Measurements from ENCODE around the gene HLA-E. TPM values are rescaled to one million over a fixed set of nuclear protein-coding genes. Genes with fewer than 3 reads are reported as not detected.
A peak's percentile ranks its signal among the peaks of the same experiment; 100 is the strongest.

The HLA-E gene
- total RNA-seq, 2 experiments from 2014 or later: 757 to 767 TPM

- no peaks in the 10 kb centered on the region for H3K27me3 Mint-ChIP-seq
- peak; percentile 42 for DNase-seq
- ChIA-PET CTCF (interaction anchor here (0.6 to 5.3 kb wide), 13 partner anchors 10 to 176 kb away, joined by 3 to 95 read pairs (median 11); partner anchors contain the start of gene ABCF1), POLR2A (interaction anchor here (1.1 to 5.3 kb wide), 5 partner anchors 9 to 148 kb away, joined by 3 to 154 read pairs (median 12); no protein-coding TSS in a partner anchor)
- no peaks in the 10 kb centered on the region for H3K36me3 Mint-ChIP-seq (ENCODE audit: low read depth)
- H3K9me3 Mint-ChIP-seq: no peaks in the 10 kb centered on the region
- H3K4me1 Mint-ChIP-seq: peaks cover 41% of the 10 kb centered on the region
- peak overlapping the region; percentile 85 for H3K27ac Mint-ChIP-seq
- peak overlapping the region; percentile 80 for H3K4me3 Mint-ChIP-seq
Measured at GRCh38 chr6:30533460-30534294, 44.4 kb downstream of the HLA-E start.

GRCh38 chr6:30537931-30538330 is 48.6 kb downstream of the HLA-E start:
- CTCF ChIA-PET: interaction anchor here (1.5 to 16.0 kb wide), 2 partner anchors 30 to 55 kb away, joined by 3 to 267 read pairs; no protein-coding TSS in a partner anchor
- H3K27me3 Mint-ChIP-seq: no peaks in the 10 kb centered on the region
- H3K4me1 Mint-ChIP-seq: peaks cover 27% of the 10 kb centered on the region
- no peaks in the 10 kb centered on the region for H3K36me3 Mint-ChIP-seq (ENCODE audit: low read depth)
- no peaks in the 10 kb centered on the region for H3K9me3 Mint-ChIP-seq
- H3K4me3 Mint-ChIP-seq: no peak overlapping the region
- POLR2A ChIA-PET: no interaction called here
- H3K27ac Mint-ChIP-seq: no peak overlapping the region
- DNase-seq: no peak

- DNase-seq: peak; percentile 83
- peak overlapping the region; percentile 77 for H3K27ac Mint-ChIP-seq
- peaks cover 13% of the 10 kb centered on the region for H3K36me3 Mint-ChIP-seq (ENCODE audit: low read depth)
- H3K4me3 Mint-ChIP-seq: peak overlapping the region; percentile 75
- no peaks in the 10 kb centered on the region for H3K9me3 Mint-ChIP-seq
- peaks cover 34% of the 10 kb centered on the region for H3K4me1 Mint-ChIP-seq
- no peaks in the 10 kb centered on the region for H3K27me3 Mint-ChIP-seq
- CTCF ChIA-PET: interaction anchor here (0.6 to 16.0 kb wide), 44 partner anchors 10 to 546 kb away, joined by 3 to 267 read pairs (median 7); partner anchors contain the start of genes ABCF1, DHX16, GNL1 and IER3
- POLR2A ChIA-PET: interaction anchor here (0.6 to 7.9 kb wide), 23 partner anchors 10 to 190 kb away, joined by 3 to 119 read pairs (median 7); partner anchors contain the start of genes ABCF1, GNL1, MRPS18B and PPP1R10
Measured at GRCh38 chr6:30541515-30542403, 52.5 kb downstream of the HLA-E start.

GRCh38 chr6:30542404-30542725 is 53.1 kb downstream of the HLA-E start:
- ChIA-PET POLR2A (interaction anchor here (0.8 to 7.9 kb wide), 18 partner anchors 10 to 189 kb away, joined by 3 to 119 read pairs (median 8); partner anchors contain the start of genes ABCF1, GNL1, MRPS18B and PPP1R10), CTCF (interaction anchor here (0.7 to 16.0 kb wide), 28 partner anchors 9 to 368 kb away, joined by 3 to 267 read pairs (median 10); partner anchors contain the start of genes ABCF1, GNL1, IER3 and MRPS18B)
- peak overlapping the region; percentile 75 for H3K4me3 Mint-ChIP-seq
- H3K27me3 Mint-ChIP-seq: no peaks in the 10 kb centered on the region
- peaks cover 16% of the 10 kb centered on the region for H3K36me3 Mint-ChIP-seq (ENCODE audit: low read depth)
- H3K27ac Mint-ChIP-seq: peak overlapping the region; percentile 77
- no peak for DNase-seq
- peaks cover 34% of the 10 kb centered on the region for H3K4me1 Mint-ChIP-seq
- no peaks in the 10 kb centered on the region for H3K9me3 Mint-ChIP-seq

GRCh38 chr6:30542915-30543314 is 53.6 kb downstream of the HLA-E start:
- no peaks in the 10 kb centered on the region for H3K27me3 Mint-ChIP-seq
- ChIA-PET CTCF (interaction anchor here (0.7 to 16.0 kb wide), 22 partner anchors 9 to 367 kb away, joined by 3 to 267 read pairs (median 17); partner anchors contain the start of genes ABCF1, GNL1 and PRR3), POLR2A (interaction anchor here (1.2 to 7.9 kb wide), 15 partner anchors 11 to 188 kb away, joined by 4 to 119 read pairs (median 9); partner anchors contain the start of genes ABCF1, GNL1, MRPS18B and PPP1R10)
- H3K27ac Mint-ChIP-seq: peak overlapping the region; percentile 77
- H3K36me3 Mint-ChIP-seq (ENCODE audit: low read depth): peaks cover 16% of the 10 kb centered on the region
- no peaks in the 10 kb centered on the region for H3K9me3 Mint-ChIP-seq
- peaks cover 34% of the 10 kb centered on the region for H3K4me1 Mint-ChIP-seq
- peak overlapping the region; percentile 75 for H3K4me3 Mint-ChIP-seq
- DNase-seq: no peak

Other genes starting within 250 kb of the HLA-E start
- gene TRIM39, start 162.6 kb upstream of the HLA-E start, total RNA-seq: 10 to 100 TPM; 15.1 to 15.6 TPM
- gene RPP21, start 144.4 kb upstream of the HLA-E start, total RNA-seq: 10 to 100 TPM; 34.2 to 35.7 TPM
- 10 to 100 TPM; 62.1 to 70.8 TPM for gene GNL1, start 67.0 kb downstream of the HLA-E start, total RNA-seq
- 10 to 100 TPM; 15.3 TPM for gene PRR3, start 67.8 kb downstream of the HLA-E start, total RNA-seq
- gene ABCF1, start 81.9 kb downstream of the HLA-E start, total RNA-seq: 10 to 100 TPM; 64.3 to 65.2 TPM
- gene PPP1R10, start 127.7 kb downstream of the HLA-E start, total RNA-seq: 100 to 1,000 TPM in 1 of 2 experiments, 10 to 100 TPM in 1; 96.1 to 103 TPM
- gene MRPS18B, start 128.3 kb downstream of the HLA-E start, total RNA-seq: 10 to 100 TPM; 42.4 to 42.8 TPM
- 1 to 10 TPM; 6.3 to 8.0 TPM for gene ATAT1, start 137.4 kb downstream of the HLA-E start, total RNA-seq
- 10 to 100 TPM; 21.7 to 24.4 TPM for gene C6orf136, start 157.6 kb downstream of the HLA-E start, total RNA-seq
- gene DHX16, start 183.5 kb downstream of the HLA-E start, total RNA-seq: 10 to 100 TPM; 35.6 to 37.6 TPM
- 100 to 1,000 TPM; 269 to 283 TPM for gene PPP1R18, start 197.1 kb downstream of the HLA-E start, total RNA-seq
- gene NRM, start 201.5 kb downstream of the HLA-E start, total RNA-seq: 10 to 100 TPM; 40.5 to 41.1 TPM
- 10 to 100 TPM; 49.7 to 54.6 TPM for gene MDC1, start 227.8 kb downstream of the HLA-E start, total RNA-seq
- 1,000 to 10,000 TPM; 1,162 to 1,172 TPM for gene TUBB, start 230.8 kb downstream of the HLA-E start, total RNA-seq